Stimulated activated CD4-positive, alpha-beta T cell treated with anti-CD3 and anti-CD28 coated beads, TNF-alpha, amount 100 ng/mL, for 1 hour (primary cell): ENCODE results near the gene PPIF.

Source experiments
- DNase-seq, 3 donors: peaks; one replicate each; pipeline ENCODE4 v3.0.0-alpha.2; 2020; ENCODE audit warnings: low read depth in 3 of 3, low spot score in 1 of 3

PPIF gene

DNA sequence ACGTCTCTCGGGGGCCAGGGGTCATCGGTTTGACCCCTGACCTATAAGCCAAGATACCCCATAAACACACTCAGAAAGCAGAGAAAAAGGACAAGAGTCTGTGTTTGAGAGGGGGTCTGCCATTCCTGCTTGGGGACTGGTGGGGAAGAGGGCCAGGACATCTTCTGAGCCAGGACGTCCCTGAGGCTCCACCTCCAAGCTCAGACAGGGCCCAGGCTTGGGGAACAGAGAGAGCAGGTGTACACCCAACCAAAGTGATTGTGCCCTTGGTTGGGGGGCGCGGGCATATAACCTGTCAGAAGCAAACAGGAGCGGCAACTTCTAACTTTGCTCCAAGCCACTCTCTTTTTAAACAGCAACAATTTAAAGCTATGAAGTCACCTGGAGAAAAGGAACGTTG is 33.9 kb upstream of the PPIF start:
- no peak for DNase-seq

DNA sequence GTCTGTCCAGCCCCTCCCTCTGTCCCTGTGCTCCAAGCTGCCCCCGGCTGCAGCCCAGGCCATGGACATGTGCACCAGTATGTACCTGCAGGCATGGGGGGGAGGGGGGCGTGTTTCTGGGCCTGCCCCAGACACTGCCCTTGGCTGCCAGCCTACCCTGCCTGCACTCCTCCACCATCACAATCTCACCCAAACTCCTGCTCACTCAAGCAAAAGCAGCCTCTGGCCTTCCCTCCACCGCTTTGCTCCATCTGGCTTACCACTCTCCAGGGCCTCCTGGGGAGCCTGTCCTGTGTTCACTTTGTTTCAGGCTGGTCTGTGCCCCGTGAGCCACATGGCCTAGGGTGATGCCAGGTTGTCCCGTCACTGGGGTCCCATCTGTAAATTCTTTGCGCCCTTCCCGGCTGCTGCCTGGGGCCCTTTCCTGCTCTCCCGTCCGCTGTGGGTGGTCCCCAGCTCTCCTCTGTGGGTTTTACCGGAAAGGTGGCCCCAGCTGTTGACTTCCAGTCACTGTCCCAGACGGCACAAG is 33.3 kb upstream of the PPIF start:
- no peak for DNase-seq

DNA sequence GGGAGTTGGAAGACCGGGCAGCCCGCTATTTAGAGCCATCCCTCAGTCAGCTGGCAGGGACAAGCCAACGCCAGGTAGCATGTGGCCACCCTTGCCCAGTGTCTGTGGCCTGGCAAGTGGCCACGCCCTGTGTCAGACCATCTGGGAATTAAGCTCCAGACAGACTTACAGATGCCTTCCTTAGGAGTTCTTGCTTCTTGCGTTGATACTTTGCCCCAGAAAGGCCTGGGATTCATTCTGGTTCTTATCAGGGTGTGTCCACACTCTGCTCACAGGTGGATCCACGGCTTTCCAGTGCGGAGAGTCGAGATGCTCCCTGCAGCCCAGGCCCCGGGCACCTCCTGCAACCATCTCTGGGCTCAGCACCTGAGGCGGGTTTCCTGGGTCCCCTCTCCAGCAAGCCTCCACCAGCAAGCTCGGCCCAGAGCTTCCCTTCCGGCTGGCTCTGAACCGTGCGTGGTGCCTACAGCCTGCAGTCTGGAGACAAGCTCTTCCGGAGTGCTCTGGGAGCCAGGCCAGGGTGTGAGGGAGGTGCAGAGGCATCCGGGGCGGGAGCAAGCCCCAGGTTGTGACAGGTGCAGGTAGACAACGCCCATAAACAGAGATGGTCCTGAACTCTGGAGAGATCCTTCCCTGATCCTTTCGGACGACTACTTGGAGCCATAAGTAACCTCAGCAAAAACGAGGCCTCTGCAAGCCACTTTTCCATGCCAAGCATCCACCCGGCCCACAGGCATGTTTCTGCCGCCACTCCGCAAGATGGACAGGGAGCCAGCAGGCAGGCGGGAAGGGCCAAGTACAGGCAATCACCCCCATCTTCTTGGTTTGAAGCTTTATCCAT is 32.3 kb upstream of the PPIF start:
- DNase-seq = no peak

DNA sequence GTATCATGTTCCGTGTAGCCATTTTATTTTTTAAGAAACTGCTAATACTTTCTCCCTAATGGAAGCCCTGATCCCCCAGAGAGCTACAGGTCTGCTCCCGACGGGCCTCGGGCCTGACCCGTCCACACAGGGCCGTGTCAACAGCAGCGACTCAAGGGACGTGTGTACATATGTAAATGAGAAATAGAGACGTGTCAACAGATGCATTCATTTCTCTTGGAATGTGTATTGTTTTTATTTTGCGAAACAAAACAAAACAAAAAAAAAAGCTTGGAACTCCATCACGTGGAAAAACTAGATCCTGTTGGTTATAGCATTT is 31.7 kb upstream of the PPIF start:
- no peak for DNase-seq

DNA sequence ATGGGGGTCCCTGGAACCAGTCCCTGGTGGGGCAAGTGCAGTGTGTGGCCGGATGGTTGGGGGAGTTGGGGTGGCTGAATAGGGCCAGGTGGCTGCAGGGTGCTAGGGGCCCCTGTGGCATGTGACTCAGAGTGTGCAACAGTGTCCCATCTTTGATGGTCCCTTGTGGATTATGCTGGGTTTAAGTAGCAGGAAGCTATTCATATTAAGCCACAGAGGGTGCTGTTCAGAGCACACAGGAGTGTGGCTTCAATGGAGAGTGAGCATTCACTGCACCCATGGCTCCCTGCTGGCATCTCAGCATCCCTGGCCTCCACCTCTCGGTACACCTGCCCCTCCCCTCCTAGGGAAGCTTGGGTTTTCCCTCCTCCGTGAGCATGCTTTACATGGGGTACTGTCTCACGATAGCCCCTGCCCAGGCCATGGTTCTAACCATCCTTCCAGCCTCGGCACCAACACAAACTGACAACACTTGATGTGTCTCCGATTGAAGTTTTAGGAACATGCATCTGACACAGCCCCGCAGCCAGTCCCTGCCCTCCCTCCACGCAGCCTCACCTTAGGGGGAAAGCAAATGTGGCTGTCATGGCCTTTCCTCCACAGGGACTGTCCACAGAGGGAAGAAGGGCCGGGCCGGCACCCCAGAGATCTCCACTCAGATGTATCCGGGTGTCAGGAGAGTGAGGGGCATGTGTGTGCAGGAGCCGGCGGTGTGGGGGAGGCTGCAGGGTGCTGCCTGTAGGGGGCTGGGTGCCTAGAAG is 30.4 kb upstream of the PPIF start:
- DNase-seq = no peak

DNA sequence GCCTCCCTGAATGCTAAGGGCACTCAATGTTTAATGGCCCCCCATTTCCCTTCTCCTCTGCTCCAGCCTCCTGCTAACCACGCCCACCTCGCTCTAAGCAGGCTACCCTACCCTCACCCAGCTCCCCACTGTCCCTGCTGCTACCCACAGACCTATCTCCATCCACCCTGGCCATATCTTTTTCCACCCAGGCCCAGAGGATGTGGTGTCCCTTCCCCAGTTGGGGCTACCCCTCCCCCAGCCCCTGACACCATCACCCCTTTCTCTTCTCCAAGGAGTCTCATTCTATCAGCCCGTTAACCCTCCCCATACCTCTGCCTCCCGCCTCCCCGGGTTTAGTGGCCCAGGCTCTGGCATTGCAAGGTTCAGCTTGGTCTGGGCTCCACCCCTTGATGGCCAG is 28.9 kb upstream of the PPIF start:
- DNase-seq = no peak

DNA sequence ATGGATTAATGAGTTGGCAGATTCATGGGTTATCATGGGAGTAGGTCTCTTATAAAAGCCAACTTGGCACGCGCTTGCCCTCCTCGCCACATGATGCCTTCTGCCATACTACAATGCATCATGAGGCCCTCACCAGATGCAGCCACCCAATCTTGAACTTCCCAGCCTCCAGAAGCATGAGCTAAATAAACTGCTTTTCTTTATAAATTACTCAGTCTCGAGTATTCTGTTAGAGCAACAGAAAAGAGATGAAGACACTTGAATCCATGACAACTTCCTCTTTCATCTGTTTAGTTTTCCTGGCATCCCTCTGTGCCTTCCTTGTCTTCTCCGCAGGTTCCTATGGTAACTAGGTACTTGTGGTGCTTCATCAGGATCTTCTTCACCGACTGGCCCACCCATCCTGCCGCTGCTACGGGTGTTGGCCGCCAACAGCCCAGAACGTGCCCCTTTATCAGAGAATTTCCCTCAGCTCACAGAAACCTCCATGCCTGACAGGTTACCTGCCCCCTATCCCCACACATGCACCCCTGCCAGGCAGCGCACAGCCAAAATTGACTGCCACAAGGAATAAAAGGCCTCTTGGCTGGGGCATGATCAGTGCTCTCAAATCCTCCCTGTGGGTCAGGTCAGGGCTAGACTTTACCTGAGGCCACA is 28.0 kb upstream of the PPIF start:
- DNase-seq = no peak

DNA sequence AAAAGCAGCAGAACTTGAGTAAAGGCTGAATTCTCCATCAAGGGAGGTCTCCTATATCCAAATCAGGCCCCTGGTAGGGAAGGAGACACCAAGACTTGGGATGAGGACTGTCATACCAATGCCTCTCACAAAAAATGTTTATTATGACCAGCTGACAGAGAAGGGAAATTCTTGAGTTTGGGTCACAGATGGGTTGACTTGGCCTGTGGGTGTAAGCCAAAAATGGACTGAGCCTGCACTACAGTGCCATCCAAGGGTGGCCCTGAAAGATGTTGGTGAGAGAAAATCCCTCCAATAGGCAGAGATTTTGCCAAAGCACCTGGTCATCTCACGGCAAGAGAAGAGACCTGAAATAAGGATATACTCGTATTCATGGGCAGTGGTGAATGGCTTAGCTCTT is 27.0 kb upstream of the PPIF start:
- DNase-seq = no peak

DNA sequence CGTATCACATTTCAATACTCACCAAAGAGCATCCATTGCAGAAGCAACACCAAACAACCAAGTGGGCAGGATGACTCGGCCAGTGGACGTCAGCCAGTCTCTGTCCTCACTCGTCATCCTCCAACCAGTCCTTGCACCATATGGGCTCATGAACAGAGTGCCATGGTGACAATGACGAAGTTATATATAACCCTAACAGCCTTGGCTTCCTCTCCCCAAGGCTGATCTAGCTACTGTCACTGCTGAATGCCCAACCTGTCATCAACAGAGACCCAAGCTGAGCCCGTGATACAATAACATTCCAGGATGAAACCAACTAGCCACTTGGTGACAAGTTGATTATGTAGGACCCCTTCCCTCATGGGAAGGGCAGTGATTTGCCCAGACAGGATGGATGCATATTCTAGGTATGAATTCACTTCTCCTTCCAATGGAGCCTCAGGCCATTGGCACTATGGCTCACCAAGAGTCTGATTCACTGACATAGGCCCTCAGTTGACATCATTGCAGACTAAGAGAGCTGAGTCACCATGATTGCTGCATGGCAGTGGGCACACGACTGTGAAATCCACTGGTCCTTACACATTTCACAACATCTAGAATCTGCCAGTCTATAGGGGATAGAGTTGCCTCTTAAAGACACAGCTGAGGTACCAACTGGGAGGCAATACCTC is 26.3 kb upstream of the PPIF start:
- DNase-seq = no peak

DNA sequence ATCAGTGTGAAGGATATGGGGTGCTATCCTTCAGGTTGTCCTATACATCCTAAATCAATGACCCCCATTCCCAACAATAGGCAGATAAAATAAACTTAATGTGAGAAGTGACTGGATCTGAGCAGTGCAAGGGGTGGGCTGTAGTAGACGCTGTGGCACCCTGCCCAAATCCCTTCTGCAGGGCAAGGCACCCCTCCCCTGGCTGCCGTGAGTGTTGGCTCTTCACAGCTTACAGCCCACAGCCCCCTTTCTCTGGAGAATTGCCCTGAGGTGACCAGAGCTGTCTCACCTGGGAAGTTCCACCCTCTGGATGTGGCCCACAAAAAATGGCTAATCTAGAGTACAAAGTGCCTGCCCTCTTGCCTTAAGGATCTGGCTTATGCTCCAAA is 25.8 kb upstream of the PPIF start:
- DNase-seq = no peak

DNA sequence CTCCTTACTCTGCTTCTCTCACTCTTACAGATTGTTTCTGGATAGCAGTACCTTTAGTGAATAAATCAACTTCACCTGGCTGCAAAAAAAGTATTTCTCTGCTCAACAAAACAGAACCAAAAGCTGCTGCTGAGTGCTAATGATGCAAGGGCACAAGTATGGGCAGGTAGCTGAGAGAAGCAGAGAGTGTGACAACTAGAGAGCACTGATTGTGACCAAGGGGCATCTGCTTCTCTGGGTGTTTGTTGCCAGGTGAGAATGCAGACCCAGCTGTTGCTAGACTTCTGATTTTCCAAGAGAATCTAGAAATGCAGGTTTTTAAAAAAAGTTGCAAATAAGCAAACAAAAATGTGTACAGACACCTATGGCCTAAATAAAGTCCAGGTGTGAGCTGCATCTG is 25.3 kb upstream of the PPIF start:
- no peak for DNase-seq

DNA sequence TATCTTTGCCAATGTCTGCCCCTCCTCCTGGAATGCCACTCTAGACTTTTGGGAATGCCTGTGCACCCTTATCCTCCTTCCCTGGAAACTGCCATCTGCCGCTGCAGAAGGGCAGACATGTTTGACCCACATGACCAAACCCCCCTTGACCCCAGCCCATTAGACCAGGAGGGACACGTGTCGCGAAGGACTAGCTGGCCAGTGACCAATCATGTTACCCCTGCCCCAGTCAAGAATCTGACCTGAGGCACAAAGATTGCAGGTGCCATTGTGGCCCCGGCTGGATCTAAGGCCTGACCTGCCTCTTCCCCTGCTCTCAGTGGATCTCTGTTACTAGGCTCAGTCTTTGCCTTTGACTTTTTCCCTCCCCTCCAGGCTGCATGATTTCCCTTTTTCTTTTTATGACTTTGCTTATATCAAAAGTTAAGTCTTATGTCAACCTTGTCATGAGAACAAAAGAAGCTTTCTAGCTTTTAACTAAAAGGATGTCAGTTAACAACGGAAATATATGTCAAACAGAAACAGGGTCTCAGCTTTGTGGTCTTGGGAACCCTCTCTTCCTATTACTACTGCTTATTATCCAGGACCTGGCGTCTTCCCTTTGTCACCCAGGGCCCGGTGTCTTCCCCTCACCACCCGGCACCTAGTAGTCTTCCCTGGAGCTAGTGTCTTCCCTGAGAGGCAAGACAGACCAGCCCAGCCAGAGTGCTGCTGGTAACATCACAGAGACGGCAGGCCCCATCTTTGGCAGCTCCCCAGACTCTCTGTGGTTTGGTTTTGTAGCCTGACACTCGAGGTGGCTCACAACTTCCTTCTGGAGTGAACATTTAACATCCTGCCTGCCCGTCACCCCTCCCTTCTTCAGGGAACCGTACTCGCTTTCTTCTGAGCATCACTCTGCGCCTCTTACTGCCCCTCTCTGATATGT is 24.4 kb upstream of the PPIF start:
- DNase-seq = peak; percentile 31 to 58 (median 57)

DNA sequence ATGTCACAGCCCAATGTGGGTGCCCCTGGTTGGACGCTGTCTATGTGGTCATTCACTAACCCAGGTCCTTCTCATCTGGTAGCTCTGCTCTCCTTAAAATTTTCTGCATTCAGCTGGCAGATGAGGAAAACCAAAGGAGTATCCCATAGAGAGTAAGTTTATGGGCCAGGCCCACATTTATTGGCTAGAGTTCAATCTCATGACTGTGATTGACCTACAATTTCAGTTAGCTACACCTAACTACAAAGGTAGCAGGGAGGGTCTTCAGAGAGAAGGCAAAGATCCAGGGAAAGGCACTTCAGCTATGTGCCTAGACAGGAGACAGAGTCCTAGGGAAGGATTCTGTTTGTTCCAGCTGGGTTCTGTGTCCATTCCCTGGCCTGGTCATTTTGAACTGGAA is 23.7 kb upstream of the PPIF start:
- no peak for DNase-seq

DNA sequence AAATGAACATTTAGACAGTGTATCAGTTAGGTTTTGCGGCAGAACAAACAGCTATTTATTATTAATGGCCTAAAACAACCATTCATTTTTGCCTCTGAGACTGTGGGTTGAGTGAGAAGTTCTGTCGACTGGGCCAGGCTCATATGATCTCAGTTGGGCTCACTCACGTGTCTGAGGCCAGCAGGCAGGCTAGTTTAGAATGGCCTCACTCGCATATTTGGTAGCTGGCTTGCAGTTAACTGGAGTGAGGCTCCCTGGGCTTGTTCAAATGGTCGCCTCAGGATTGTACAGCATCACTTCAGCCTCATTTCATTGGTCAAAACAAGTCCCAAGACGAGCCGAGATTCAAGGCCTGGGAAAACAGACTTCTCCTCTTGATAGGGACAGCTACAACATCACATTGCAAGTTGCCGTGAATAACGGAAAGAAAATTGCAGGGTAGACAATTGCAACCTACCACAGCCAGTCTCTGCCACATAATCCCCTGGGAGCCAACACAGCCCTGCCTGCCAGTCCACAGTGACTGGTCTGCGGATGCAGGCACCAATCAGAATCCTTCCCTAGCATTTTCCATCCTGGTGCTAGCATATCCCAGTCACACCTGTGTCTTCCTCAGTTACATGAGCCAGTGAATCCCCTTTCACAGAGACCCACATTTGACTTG is 23.1 kb upstream of the PPIF start:
- DNase-seq = no peak

DNA sequence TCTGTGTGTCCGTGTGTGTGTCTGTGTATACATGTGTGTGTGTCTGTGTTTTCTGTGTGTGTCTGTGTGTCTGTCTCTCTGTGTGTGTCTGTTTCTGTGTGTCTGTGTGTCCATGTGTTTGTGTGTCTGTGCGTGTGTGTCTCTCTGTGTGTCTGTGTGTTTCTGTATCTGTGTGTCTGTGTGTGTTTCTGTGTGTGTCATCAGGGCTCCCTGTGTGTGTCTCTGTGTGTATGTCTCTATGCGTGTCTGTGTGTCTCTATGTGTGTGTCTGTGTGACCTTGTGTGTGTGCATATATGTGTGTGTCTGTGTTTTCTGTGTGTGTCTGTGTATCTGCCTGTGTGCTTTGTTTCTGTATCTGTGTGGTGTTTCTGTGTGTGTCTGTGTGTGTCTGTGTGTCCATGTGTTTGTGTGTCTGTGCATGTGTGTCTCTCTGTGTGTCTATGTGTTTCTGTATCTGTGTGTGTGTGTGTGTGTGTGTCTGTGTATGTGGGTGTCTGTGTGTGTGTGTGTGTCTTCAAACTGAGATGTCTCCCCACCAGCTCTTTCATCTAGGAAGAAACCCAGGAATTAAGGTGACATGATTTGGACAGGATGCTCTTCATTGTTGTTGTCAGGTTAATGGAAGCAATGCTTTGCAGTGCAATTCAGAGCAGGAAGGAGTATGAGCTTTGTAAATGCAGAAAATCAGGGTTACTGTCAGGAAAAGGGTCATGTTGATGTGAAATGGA is 20.7 kb upstream of the PPIF start:
- no peak for DNase-seq

DNA sequence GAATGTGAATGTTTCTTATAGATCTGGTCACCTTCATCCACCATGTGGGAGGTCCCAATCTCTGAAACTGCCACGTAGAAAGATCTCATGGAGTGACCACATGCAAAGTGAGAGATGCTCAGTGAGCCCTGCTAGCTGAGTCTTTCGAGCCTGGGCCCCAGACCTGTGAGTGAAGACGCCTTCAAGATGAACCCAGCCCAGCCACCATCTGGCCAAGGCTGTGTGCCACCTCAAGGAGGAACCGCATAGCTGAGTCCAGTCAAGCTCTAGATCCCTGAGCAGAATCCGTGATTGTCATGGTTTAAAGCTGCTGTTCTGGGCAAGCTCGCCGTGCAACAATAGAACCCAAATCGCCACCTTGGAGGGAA is 20.2 kb upstream of the PPIF start:
- DNase-seq = no peak

DNA sequence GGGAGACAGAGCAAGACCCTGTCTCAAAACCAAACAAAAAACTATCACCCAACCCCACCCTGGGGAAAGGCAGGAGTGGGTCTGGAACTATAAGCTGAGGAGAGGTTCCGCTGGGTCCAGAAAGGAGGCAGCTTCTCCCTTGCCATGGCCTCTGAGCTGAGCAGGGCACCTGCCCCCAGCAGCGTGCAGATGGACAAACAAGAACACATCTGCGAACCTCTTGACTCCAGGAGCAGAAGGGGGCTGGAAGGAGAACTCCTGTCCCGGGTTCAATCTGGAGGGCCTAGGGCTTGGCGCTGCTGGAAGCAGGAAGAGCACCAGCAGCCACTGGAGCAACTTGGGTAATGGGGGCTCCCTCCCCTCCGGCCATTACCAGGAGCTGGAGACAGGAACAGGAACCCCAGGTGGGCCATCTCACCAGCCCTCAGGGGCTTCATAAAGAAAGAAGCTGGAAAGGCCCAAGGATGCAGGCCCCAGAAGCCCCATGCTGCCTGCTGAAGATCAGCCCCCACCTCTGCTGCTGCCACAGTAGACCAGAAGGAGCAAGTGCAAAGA is 19.0 kb upstream of the PPIF start:
- no peak for DNase-seq

DNA sequence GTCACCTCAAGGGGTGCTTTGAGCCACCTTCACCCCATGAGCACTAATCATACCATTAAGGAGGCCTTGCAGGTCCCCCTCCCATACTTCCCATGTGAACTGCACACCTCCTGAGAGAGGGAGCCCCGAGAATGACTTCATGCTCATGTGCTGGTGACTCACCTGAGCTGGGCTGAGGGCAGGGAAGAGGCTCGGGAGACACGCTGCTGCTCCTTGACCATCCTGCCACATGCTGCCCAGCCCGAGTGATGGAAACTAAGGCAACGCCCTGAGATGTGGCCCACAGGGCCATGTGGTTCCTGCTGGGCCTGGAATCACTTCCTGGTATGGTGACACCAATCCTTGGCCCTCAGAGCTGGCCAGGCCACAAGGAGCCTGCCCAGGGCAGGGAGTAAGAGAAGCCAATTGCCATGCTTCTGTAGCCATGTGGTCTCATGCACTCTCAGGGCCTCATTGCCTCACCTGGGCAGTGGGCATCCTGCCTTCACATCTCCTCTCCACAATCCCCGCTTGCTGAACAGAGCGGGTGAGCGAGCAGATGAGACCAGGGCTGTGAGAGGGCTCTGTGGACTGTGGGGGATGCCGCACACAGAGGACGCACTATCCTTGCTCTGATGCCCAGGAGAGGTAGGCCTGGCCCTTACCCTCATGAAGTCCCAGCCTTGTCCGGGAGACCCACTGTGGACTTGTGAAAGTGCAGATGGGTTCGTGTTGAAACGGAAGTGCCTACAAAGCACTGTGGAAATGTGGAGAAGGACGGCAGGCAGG is 18.3 kb upstream of the PPIF start:
- no peak for DNase-seq
